ENCODE measurements around the gene KCNIP4.

Gene KCNIP4

GRCh38 chr4:21792736-21793135, 155.8 kb downstream of the KCNIP4 start:
- no peak for DNase-seq (ENCODE audit: low read depth in 1 of 2, low spot score in 1 of 2)
- Histone ChIP-seq H3K27me3 (ENCODE audit: insufficient read depth, poor library complexity, severe bottlenecking) (no peaks in the 10 kb centered on the region), H3K27ac (replicated peaks) (no peak overlapping the region), H3K4me3 (replicated peaks; ENCODE audit: insufficient read depth, low read length) (no peak overlapping the region)
- TF ChIP-seq SPI1 (IDR thresholded peaks at IDR 0.05; ENCODE audit: borderline replicate concordance, low read depth) (no peak), POLR2AphosphoS5 (IDR thresholded peaks at IDR 0.05; ENCODE audit: low read depth) (no peak), GABPA (IDR thresholded peaks at IDR 0.05; ENCODE audit: low read depth) (no peak)
- TF ChIP-seq, protein P1, sequence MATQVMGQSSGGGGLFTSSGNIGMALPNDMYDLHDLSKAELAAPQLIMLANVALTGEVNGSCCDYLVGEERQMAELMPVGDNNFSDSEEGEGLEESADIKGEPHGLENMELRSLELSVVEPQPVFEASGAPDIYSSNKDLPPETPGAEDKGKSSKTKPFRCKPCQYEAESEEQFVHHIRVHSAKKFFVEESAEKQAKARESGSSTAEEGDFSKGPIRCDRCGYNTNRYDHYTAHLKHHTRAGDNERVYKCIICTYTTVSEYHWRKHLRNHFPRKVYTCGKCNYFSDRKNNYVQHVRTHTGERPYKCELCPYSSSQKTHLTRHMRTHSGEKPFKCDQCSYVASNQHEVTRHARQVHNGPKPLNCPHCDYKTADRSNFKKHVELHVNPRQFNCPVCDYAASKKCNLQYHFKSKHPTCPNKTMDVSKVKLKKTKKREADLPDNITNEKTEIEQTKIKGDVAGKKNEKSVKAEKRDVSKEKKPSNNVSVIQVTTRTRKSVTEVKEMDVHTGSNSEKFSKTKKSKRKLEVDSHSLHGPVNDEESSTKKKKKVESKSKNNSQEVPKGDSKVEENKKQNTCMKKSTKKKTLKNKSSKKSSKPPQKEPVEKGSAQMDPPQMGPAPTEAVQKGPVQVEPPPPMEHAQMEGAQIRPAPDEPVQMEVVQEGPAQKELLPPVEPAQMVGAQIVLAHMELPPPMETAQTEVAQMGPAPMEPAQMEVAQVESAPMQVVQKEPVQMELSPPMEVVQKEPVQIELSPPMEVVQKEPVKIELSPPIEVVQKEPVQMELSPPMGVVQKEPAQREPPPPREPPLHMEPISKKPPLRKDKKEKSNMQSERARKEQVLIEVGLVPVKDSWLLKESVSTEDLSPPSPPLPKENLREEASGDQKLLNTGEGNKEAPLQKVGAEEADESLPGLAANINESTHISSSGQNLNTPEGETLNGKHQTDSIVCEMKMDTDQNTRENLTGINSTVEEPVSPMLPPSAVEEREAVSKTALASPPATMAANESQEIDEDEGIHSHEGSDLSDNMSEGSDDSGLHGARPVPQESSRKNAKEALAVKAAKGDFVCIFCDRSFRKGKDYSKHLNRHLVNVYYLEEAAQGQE (IDR thresholded peaks at IDR 0.05; ENCODE audit: insufficient replicate concordance, low read depth): no peak
- TF ChIP-seq, protein P2, sequence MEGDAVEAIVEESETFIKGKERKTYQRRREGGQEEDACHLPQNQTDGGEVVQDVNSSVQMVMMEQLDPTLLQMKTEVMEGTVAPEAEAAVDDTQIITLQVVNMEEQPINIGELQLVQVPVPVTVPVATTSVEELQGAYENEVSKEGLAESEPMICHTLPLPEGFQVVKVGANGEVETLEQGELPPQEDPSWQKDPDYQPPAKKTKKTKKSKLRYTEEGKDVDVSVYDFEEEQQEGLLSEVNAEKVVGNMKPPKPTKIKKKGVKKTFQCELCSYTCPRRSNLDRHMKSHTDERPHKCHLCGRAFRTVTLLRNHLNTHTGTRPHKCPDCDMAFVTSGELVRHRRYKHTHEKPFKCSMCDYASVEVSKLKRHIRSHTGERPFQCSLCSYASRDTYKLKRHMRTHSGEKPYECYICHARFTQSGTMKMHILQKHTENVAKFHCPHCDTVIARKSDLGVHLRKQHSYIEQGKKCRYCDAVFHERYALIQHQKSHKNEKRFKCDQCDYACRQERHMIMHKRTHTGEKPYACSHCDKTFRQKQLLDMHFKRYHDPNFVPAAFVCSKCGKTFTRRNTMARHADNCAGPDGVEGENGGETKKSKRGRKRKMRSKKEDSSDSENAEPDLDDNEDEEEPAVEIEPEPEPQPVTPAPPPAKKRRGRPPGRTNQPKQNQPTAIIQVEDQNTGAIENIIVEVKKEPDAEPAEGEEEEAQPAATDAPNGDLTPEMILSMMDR (IDR thresholded peaks at IDR 0.05; ENCODE audit: insufficient read depth, low read length): no peak

- Histone ChIP-seq H3K4me3 (replicated peaks; ENCODE audit: insufficient read depth, low read length) (no peak overlapping the region), H3K27me3 (ENCODE audit: insufficient read depth, poor library complexity, severe bottlenecking) (no peaks in the 10 kb centered on the region), H3K27ac (replicated peaks) (no peak overlapping the region)
- no peak for DNase-seq (ENCODE audit: low read depth in 1 of 2, low spot score in 1 of 2)
- TF ChIP-seq SPI1 (IDR thresholded peaks at IDR 0.05; ENCODE audit: borderline replicate concordance, low read depth): no peak
- TF ChIP-seq, protein P2 (IDR thresholded peaks at IDR 0.05; ENCODE audit: insufficient read depth, low read length): no peak
- TF ChIP-seq, protein P1 (IDR thresholded peaks at IDR 0.05; ENCODE audit: insufficient replicate concordance, low read depth): no peak
- TF ChIP-seq GABPA (IDR thresholded peaks at IDR 0.05; ENCODE audit: low read depth): no peak
- no peak for TF ChIP-seq POLR2AphosphoS5 (IDR thresholded peaks at IDR 0.05; ENCODE audit: low read depth)
Measured at GRCh38 chr4:21790438-21791029, 158.0 kb downstream of the KCNIP4 start.

DNA sequence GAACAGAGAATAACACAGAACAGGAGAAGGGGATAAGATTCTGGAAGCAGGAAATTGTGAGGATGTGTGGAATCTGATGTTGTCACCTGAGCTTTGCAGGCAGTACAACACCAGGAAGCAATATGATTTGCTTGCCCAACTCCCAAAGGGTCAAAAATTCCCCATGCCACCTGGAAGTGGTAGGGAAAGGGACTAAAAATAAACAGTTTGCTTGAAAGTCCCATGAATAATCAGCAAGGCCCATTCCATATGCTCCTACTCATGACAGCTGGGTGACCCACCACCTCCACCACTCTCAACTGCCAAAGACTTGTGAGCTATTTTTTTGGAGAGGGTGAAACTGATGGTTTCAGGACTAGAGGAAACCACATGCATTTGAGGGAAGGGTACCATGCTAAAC, 168.4 kb downstream of the KCNIP4 start:
- H3K4me3 ChIP-seq (replicated peaks; ENCODE audit: insufficient read depth, low read length): no peak overlapping the region
- DNase-seq (ENCODE audit: low read depth in 1 of 2, low spot score in 1 of 2): no peak
- TF ChIP-seq, protein P1 (IDR thresholded peaks at IDR 0.05; ENCODE audit: insufficient replicate concordance, low read depth): no peak
- TF ChIP-seq GABPA (IDR thresholded peaks at IDR 0.05; ENCODE audit: low read depth) (no peak), SPI1 (IDR thresholded peaks at IDR 0.05; ENCODE audit: borderline replicate concordance, low read depth) (no peak), POLR2AphosphoS5 (IDR thresholded peaks at IDR 0.05; ENCODE audit: low read depth) (no peak)
- TF ChIP-seq, protein P2 (IDR thresholded peaks at IDR 0.05; ENCODE audit: insufficient read depth, low read length): no peak
- H3K27me3 ChIP-seq (ENCODE audit: insufficient read depth, poor library complexity, severe bottlenecking): no peaks in the 10 kb centered on the region
- no peak overlapping the region for H3K27ac ChIP-seq (replicated peaks)

Measured in HL-60 (cell line).